Ramos (cell line): ENCODE data around the gene COG5.
"Not testable (repeated sequence)": the region's sequence is repeated elsewhere in the genome, so short reads cannot be mapped to it uniquely, and the experiment has no call there.

Experiments
- in situ Hi-C: fragments of 300-500 bp; cut with MboI; formaldehyde crosslinking; loops from one replicate; pipeline ENCODE4 v1.14.3; 2022; ENCODE audit warnings: low sequenced_read_pairs; ENCODE audit not compliant: unreplicated experiment

COG5 gene

DNA sequence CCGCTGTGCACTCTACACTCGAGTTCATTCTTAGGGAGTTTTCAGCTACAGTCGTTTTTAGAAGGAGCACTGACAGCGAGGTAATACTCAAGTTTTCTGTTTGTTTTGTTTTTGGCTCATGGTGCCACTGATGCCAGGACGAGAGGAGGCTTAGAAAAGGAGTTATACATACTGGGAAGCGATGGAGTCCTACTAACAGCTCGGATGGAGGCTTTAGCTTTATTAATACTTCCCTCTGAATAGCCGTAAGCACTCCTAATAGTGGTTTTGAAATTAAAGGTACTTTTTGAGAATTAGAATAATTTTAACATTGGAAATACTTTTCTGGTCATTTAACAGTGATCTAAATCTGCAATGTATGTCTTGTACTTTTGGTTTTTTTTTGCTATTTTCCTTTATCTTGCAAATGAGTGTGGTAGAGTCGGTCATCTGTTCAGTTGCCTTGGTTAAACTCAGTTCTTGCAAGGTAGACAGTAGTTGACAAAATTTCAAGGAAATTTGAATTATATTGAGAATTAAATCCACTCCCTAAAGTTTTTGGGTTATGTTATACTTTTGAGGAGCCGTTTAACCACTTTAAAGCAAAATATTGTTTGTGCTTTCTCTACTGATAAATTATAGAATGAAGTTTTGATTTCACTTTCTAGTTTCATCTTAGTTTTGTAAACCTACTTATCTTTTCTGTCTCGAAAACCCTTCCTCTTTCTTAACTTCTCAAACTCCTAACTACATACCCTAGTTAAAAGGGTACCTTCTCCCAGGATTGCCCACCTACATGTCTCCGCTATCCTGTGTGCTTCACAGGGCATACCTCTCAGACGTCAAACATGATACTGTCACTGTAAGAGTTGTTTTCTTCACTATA is 393.4 kb downstream of the COG5 start:
- in situ Hi-C loops = no loop called here

DNA sequence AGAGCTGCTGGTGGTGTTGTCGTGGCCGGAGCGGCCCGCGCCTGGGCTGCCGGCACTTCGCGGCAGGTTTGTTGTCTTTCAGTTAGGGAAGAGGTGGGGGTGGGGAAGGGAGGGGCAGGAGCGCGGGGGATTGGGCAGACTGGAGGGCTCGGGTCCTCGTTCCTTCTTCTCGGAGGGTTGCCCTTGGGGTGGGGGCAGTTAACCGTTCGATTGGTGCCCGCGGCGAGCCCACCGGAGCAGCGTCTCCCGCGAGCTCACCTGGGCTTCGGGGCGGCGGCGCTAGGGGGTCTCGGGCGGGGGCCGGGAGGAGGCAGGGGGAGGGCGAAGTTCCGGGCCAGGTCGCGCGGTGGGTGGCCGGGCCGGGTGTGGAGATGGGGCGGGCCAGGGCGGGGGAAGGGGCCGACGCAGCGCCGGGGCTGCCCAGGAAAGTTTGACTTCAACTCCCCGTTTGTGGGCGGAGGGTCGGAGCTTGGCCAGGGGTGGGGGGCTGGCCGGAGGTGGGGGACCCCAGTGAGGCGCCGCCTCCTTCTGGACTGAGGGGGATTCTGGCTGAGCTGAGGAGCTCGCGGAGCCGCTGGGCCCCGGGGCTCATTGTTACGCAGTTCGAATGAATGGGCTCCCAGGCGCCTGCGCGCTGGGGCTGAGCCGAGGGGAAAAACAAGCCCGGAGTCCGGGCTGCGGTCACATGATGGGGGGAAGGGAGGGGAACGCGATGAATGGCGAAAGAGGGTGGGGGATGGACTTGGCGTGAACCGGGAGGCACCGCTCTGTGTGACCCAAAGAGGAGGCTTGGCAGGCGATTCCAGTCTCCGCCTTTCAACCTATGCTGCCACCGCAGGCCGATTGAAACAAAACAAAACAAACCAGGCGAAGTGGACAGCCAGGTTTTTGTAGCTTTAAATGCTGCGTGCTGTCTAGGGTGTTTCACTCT is 394.3 kb downstream of the COG5 start:
- in situ Hi-C loops = no loop called here

DNA sequence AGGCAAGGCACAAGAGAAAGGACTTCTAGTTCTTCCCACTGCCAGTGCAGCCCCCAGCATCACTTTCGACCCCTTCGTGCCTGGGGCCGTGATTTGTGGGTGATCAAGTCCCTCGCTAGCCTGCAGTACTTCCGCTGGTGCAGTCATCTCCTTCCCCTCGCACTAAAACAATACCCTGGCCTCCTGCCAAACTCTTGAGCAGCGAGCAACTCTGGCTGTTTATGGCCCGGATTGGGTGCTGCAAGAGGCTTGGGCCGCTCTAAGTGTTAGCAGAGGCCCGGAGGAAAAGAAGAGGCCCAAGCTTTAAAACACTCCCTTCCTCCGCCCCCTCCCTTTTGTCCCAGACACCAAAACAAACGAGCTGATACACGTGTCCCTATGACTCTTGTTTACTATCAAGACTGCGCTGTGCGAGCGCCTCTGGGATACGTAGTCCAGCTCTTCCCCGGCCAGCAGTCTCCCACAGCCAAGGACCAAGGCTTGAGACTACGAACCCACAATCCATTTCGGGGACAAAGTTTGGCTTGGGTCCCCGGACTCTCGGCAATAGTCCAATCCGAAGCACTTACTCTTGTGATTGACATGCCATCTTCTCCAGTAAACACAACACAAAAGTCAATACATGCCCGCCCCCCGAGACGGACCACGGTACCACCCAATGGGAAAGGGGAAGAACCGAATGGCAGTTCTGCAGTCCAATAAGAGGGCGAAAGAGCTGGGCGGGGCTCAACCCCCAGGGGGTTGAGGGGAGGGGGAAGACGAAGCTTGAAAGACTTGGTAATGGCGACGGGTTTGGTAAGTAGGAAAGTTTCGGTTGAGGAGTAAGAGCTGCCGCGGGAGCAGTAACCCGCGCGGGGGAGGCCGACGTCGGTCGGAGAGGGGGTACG is 395.2 kb downstream of the COG5 start, which contains the start of gene HBP1:
HBP1 (plus strand) TSS at position 771 of the 887 bp plus-strand sequence. CDS start 10,891 bp downstream, outside the sequence.
- in situ Hi-C loops = no loop called here

DNA sequence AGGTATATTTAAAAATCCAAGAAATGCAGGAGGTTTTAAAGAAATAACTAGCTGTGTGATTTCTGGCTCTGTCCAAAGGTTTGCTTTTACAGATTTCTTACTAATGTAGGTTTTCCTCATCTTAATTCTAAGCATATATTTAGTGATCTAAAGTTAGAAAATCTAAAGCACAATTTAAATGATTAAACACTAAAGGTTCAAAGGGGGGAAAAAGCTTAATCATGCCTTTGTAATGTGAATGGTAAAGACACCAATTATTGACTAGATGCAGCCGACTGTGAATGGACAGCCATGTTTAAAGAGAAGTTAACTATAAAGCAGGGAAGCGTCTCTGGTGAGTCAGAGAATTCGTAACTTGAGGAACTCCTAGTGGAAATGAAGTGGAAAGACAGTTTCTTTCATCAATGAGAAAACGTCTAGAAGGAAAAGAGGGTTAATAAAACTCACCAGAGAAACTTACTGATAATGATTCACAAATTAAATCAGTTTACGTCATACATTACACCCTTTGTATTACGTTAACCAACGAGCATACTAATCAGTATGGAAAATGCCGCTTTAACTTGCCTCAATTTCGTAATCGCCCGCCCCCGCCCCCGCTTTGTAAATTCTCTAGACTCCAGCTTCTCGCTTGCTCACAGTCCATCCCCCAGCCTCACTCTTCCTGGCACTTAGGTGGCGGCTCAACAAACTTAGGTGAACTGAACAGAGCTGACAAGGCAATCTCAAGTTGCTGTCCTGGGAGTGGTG is 396.1 kb downstream of the COG5 start:
- in situ Hi-C loops = no loop called here

DNA sequence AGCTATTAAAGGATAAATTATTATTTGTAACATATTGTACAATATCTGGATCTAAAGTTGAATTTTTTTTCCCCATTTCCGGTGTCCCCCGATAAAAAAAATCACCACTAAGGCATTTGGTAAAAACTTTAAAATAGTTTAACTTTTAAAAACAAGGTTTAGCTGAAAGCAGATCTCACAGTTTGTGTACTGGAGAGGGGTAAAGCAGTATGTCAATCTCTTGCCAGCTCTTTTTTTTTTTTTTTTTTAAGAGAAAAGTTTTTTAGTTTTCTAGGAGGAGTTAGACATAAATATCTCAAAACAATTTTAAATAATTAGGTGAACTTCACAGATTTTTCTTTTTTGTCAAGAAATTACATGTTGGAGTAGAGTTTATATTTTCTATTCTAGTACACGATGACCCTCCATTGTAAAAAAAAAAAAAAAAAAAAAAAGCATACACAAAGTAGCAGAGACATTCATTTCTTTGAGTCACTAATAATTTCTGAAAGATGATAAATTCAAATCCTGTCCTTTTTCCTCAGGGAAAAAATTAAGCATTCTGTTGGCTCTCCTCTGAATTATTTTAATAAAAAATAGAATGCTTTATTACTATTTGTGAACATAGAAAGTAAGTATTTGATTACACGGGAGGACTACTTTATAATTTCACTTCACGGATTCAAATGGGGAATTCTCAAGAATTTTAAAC is 396.8 kb downstream of the COG5 start:
- in situ Hi-C loops = no loop called here

DNA sequence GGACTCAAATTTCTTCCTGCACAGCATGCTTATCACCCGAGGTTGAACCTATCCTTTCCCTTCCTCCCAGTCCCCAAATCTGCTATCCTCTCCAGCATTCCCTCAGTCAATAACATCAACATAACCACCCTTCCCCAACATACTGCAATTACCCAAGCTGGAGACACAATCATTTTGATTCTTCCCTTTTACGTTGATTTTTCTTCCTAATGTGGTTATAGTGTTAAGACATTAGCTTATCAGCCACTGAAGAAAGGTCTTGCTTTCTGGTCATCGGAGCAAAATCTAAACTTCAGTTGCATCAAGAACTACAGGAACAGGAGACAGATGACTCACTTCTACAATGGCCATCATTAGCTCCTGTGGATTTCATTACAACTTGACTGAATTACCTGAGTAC is 398.4 kb downstream of the COG5 start:
- in situ Hi-C loops = no loop called here

DNA sequence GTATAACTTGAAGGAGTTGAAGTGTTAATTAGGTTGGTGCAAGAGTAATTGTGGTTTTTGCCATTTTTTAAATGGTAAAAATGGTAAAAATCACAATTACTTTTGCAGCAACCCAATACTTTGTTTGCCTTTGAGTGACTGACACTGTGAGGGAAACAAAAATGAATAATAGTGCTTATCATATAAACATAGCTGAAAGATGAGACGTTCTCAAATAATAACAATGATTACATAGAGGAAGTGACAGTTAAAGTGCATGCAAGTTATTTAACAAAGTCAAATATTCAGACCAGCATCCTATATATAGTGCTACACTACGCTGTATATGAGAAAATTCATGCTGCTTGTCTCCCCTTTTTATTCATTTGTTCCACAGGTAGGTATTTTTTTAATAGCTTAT is 399.6 kb downstream of the COG5 start:
- in situ Hi-C loops = no loop called here

DNA sequence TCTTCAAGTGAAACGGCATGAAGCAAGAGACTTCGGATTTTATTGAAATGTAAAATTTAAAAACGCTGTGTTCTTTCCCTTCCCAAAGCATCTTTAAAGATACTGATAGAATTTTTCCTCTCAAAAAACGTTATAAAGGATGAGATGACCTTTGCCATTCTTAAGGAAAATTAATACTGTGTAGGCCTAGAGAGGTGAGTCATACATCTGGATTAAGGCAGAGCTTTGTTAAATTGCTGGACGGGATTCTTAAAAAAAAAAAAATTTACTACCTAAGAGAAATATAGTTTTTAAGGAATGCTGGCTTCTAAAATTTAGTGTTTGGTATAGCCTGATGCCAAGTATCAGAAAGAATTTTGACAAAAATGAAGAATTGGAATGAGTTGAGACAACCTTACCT is 401.2 kb downstream of the COG5 start:
- in situ Hi-C loops = no loop called here

DNA sequence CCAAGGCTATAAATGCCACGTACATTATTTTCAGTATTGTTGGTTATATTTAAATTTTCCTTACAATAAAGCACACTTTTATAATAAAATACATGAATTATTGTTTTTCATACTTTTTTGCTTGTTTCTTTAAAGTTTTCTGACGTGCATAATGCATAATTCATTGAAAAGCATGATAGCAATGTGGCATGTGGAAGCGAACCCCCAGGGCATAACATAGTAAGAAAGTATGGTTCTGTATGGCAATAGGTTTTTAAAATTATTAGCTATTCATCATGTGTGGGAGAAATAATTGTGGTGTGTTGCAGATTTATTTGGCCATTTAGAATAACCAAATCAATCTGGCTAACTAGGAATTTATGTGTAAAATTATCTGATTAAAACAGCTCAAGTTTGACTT is 402.3 kb downstream of the COG5 start:
- in situ Hi-C loops = no loop called here

DNA sequence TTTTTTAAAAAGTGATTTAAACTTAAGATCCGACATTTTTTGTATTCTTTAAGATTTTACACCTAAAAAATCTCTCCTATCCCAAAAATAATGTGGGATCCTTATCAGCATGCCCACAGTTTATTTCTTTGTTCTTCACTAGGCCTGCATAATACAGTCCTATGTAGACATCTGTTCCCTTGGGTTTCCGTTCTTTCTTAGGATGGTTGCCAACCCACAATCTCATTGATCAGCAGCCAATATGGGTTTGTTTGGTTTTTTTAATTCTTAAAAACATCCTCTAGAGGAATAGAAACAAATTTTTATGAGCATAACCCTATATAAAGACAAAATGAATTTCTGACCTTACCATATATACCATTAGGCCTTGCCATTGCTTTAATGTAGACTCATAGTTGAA is 403.3 kb downstream of the COG5 start:
- in situ Hi-C loops = no loop called here

DNA sequence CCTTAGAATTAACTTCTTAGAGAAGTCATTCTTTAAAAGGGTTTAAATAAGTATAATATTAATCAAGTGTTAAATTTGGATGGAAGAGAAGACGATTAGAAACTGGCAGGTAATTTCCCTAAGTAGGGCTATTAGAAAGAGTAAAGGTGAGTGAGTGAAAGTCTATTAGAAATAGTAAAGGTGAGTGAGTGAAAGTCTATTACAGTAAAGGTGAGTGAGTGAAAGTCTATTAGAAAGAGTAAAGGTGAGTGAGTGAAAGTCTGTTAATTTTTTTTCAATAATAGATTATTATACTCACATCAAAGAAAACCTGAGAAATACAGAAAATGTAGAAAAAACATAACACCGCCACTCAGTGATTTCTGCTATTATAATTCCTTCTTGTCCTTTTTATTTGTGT is 405.7 kb downstream of the COG5 start:
- in situ Hi-C loops = no loop called here

DNA sequence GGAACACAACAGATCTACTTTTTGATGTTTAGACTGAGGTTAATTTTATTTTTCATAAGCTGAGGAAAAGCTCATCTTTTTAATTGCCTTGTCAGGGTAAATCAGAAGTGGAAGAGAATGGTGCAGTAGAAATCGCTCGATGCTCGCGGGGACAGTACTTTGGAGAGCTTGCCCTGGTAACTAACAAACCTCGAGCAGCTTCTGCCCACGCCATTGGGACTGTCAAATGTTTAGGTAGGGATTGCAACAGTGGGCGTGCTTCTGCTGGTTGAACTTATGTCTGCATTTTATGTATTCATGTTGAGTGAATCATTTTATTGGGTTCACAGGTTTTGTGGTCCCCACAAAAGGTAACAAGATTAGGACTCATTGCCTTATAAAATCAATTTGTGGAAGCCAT is 406.6 kb downstream of the COG5 start:
- in situ Hi-C loops = no loop called here

DNA sequence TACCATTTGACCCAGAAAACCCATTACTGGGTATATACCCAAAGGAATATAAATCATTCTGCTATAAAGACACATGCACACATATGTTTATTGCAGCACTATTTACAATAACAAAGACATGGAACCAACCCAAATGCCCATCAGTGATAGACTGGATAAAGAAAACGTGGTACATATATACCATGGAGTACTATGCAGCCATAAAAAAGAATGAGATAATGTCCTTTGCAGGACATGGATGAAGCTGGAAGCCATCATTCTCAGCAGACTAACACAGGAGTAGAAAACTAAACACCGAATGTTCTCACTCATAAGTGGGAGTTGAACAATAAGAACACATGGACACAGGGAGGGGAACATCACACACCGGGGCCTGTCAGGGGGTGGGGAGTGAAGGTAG is 408.0 kb downstream of the COG5 start:
- in situ Hi-C loops = not testable (repeated sequence)

DNA sequence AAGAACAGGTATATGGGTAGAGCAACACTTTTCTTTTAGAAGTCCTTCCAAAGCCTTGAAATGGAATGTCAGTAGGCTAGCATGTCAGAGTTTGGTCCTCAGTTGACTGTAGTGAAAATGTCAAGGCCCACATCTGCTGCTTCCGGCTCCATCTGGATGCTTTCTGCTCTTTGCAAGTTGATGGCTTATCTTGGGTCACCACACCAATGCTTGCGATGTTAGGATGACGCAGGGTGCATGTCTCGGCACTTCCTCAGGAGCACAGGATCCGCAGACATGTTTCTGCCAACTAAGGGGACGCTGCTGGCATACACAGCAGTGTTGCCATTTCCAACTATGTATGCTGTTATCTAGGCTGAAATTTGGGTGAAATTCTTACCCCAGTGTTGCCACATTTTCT is 408.9 kb downstream of the COG5 start:
- in situ Hi-C loops = loop anchor here (5.0 kb wide), 1 partner anchor 363 kb away; no protein-coding TSS in a partner anchor

DNA sequence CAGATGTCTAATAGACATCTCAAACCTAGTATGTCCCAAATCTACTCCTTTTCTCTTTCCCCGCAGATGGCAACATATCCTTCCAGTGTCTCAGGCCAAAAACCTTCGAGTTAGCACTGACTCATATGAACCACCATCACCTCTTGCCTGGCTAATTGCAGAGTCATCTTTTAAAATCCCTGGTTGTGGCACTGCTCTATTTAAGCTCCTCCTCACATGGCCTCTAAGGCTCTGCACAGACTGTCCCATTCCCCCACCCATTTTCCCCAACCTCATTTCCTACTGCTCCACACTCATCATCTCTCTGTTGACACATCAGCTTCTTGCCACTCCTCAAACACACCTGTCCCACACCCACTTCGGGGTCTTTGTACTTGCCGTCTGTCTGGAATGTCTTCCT is 411.7 kb downstream of the COG5 start:
- in situ Hi-C loops = loop anchor here (5.0 kb wide), 1 partner anchor 360 kb away; no protein-coding TSS in a partner anchor
